ENCODE measurements around the gene ZNF254. TPM values are rescaled to one million over a fixed set of nuclear protein-coding genes. Genes with fewer than 3 reads are reported as not detected.

Gene ZNF254
- polyA plus RNA-seq, 1 of the 3 experiments (the other 2 are of a cell fraction): 3.1 TPM

DNA sequence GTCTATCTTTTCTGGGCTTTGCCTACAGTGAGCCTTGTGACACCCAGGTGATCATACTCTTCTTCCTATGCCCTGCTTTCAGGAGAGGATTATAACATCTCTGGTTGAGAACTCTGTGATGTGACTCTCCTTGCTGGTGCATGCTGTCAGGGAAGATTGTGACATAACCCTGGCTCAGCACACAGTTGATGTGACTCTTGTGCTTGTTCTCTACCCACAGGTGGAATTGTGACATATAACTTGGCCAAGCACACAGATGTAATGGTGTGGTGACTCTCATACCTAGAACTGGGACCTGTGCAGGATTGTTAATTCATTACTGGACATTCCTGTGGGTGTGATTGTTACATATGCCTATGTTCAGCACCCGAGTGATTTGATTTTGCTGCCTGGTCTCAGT, 21.7 kb upstream of the ZNF254 start:
- WGBS (ENCODE audit: low lambda C conversion rate): 83% methylated on average over 1 of the region's 1 CpG

More for the DNA sequence above, 21.7 kb upstream of the ZNF254 start:
- Histone ChIP-seq H3K9me2 (no peaks in the 10 kb centered on the region), H3F3A (replicated peaks; ENCODE audit: insufficient read depth) (no peaks in the 10 kb centered on the region), H3K4me1 (ENCODE audit: control insufficient read depth in 1 of 2, insufficient read depth in 2 of 2, low read depth in 1 of 2, low read length in 1 of 2) (no peaks in the 10 kb centered on the region), H3K4me3 (ENCODE audit: low read depth in 2 of 2, low read length in 1 of 2) (no peak overlapping the region), H3K9me3 (no peaks in the 10 kb centered on the region), H3K27ac (ENCODE audit: low read depth in 2 of 2, low read length in 1 of 2) (no peak overlapping the region), H3K79me2 (ENCODE audit: insufficient read depth) (no peaks in the 10 kb centered on the region), H3K27me3 (ENCODE audit: insufficient read depth) (no peaks in the 10 kb centered on the region), H2AFZ (ENCODE audit: low read depth) (no peak overlapping the region), H4K20me1 (ENCODE audit: insufficient read depth) (no peaks in the 10 kb centered on the region), H3K36me3 (replicated peaks in 1 of 2; ENCODE audit: control insufficient read depth in 1 of 2, insufficient read depth in 2 of 2, low read length in 1 of 2) (peaks cover 9 to 29% of the 10 kb centered on the region in 2 experiments), H3K9ac (no peak overlapping the region), H3K4me2 (no peak overlapping the region)
- TF ChIP-seq RXRA (IDR thresholded peaks at IDR 0.05; ENCODE audit: borderline replicate concordance, low read depth) (no peak), SIN3A (IDR thresholded peaks at IDR 0.05; ENCODE audit: borderline replicate concordance, low read depth, low read length) (no peak), NRF1 (IDR thresholded peaks at IDR 0.05; ENCODE audit: low read depth, low read length) (no peak), FOSL2 (IDR thresholded peaks at IDR 0.05; ENCODE audit: borderline replicate concordance, low read depth) (no peak), YY1 (IDR thresholded peaks at IDR 0.05; ENCODE audit: low read depth) (no peak), POLR2AphosphoS5 (IDR thresholded peaks at IDR 0.05; ENCODE audit: low read depth, low read length) (no peak), EP300 (IDR thresholded peaks at IDR 0.05; ENCODE audit: borderline replicate concordance in 1 of 2, low read depth in 1 of 2, low read length in 1 of 2) (no peak), RAD21 (IDR thresholded peaks at IDR 0.05; ENCODE audit: low read length) (no peak), TAF1 (IDR thresholded peaks at IDR 0.05; ENCODE audit: borderline replicate concordance, low read depth, low read length) (no peak), GABPA (IDR thresholded peaks at IDR 0.05; ENCODE audit: low read depth) (no peak), MXI1 (IDR thresholded peaks at IDR 0.05; ENCODE audit: low read depth, low read length) (no peak)
- TF ChIP-seq, protein P1, sequence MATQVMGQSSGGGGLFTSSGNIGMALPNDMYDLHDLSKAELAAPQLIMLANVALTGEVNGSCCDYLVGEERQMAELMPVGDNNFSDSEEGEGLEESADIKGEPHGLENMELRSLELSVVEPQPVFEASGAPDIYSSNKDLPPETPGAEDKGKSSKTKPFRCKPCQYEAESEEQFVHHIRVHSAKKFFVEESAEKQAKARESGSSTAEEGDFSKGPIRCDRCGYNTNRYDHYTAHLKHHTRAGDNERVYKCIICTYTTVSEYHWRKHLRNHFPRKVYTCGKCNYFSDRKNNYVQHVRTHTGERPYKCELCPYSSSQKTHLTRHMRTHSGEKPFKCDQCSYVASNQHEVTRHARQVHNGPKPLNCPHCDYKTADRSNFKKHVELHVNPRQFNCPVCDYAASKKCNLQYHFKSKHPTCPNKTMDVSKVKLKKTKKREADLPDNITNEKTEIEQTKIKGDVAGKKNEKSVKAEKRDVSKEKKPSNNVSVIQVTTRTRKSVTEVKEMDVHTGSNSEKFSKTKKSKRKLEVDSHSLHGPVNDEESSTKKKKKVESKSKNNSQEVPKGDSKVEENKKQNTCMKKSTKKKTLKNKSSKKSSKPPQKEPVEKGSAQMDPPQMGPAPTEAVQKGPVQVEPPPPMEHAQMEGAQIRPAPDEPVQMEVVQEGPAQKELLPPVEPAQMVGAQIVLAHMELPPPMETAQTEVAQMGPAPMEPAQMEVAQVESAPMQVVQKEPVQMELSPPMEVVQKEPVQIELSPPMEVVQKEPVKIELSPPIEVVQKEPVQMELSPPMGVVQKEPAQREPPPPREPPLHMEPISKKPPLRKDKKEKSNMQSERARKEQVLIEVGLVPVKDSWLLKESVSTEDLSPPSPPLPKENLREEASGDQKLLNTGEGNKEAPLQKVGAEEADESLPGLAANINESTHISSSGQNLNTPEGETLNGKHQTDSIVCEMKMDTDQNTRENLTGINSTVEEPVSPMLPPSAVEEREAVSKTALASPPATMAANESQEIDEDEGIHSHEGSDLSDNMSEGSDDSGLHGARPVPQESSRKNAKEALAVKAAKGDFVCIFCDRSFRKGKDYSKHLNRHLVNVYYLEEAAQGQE (IDR thresholded peaks at IDR 0.05; ENCODE audit: low read depth, low read length): no peak
- TF ChIP-seq, protein P2, sequence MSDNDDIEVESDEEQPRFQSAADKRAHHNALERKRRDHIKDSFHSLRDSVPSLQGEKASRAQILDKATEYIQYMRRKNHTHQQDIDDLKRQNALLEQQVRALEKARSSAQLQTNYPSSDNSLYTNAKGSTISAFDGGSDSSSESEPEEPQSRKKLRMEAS (IDR thresholded peaks at IDR 0.05; ENCODE audit: low read depth): no peak
- TF ChIP-seq, protein P3, sequence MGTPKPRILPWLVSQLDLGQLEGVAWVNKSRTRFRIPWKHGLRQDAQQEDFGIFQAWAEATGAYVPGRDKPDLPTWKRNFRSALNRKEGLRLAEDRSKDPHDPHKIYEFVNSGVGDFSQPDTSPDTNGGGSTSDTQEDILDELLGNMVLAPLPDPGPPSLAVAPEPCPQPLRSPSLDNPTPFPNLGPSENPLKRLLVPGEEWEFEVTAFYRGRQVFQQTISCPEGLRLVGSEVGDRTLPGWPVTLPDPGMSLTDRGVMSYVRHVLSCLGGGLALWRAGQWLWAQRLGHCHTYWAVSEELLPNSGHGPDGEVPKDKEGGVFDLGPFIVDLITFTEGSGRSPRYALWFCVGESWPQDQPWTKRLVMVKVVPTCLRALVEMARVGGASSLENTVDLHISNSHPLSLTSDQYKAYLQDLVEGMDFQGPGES (IDR thresholded peaks at IDR 0.05; ENCODE audit: low read depth, low read length): no peak
- TF ChIP-seq, protein P4, sequence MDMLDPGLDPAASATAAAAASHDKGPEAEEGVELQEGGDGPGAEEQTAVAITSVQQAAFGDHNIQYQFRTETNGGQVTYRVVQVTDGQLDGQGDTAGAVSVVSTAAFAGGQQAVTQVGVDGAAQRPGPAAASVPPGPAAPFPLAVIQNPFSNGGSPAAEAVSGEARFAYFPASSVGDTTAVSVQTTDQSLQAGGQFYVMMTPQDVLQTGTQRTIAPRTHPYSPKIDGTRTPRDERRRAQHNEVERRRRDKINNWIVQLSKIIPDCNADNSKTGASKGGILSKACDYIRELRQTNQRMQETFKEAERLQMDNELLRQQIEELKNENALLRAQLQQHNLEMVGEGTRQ (IDR thresholded peaks at IDR 0.05; ENCODE audit: borderline replicate concordance, low read depth, low read length): no peak
- TF ChIP-seq, protein P5, sequence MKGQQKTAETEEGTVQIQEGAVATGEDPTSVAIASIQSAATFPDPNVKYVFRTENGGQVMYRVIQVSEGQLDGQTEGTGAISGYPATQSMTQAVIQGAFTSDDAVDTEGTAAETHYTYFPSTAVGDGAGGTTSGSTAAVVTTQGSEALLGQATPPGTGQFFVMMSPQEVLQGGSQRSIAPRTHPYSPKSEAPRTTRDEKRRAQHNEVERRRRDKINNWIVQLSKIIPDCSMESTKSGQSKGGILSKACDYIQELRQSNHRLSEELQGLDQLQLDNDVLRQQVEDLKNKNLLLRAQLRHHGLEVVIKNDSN (IDR thresholded peaks at IDR 0.05; ENCODE audit: borderline replicate concordance, low read depth): no peak
- no peak for DNase-seq
- CTCF ChIA-PET: no interaction called here
- POLR2A ChIA-PET: no interaction called here

All from SK-N-SH (cell line).